ENCODE results near the gene AGMO.

Gene AGMO

GRCh38 chr7:15334536-15335263, 227.1 kb downstream of the AGMO start:
- H3K4me3 ChIP-seq (ENCODE audit: low read length): no peak overlapping the region
- TF ChIP-seq CTCF (conservative IDR thresholded peaks at IDR 0.05; ENCODE audit: low read length): no peak
- DNase-seq (ENCODE audit: low read depth): peak; percentile 4

GRCh38 chr7:15332956-15333355, 228.9 kb downstream of the AGMO start:
- TF ChIP-seq CTCF (conservative IDR thresholded peaks at IDR 0.05; ENCODE audit: low read length): no peak
- H3K4me3 ChIP-seq (ENCODE audit: low read length): no peak overlapping the region
- no peak for DNase-seq (ENCODE audit: low read depth)

- no peak for TF ChIP-seq CTCF (conservative IDR thresholded peaks at IDR 0.05; ENCODE audit: low read length)
- H3K4me3 ChIP-seq (ENCODE audit: low read length): no peak overlapping the region
- no peak for DNase-seq (ENCODE audit: low read depth)
Observed at GRCh38 chr7:15330943-15331342, 230.9 kb downstream of the AGMO start.

GRCh38 chr7:15327001-15327400, 234.8 kb downstream of the AGMO start:
- TF ChIP-seq CTCF (conservative IDR thresholded peaks at IDR 0.05; ENCODE audit: low read length): no peak
- DNase-seq (ENCODE audit: low read depth): no peak

GRCh38 chr7:15326044-15326644, 235.7 kb downstream of the AGMO start:
- peak; percentile 71 for TF ChIP-seq CTCF (conservative IDR thresholded peaks at IDR 0.05; ENCODE audit: low read length)
- peak; percentile 30 for DNase-seq (ENCODE audit: low read depth)
- no peak overlapping the region for H3K4me3 ChIP-seq (ENCODE audit: low read length)

More at GRCh38 chr7:15327001-15327400, 234.8 kb downstream of the AGMO start:
- H3K4me3 ChIP-seq (ENCODE audit: low read length): no peak overlapping the region

GRCh38 chr7:15323550-15323949, 238.3 kb downstream of the AGMO start:
- H3K4me3 ChIP-seq (ENCODE audit: low read length): no peak overlapping the region
- no peak for TF ChIP-seq CTCF (conservative IDR thresholded peaks at IDR 0.05; ENCODE audit: low read length)
- DNase-seq (ENCODE audit: low read depth): peak; percentile 17

- no peak for DNase-seq (ENCODE audit: low read depth)
- no peak overlapping the region for H3K4me3 ChIP-seq (ENCODE audit: low read length)
- TF ChIP-seq CTCF (conservative IDR thresholded peaks at IDR 0.05; ENCODE audit: low read length): no peak
Observed at GRCh38 chr7:15317215-15317614, 244.6 kb downstream of the AGMO start.

All from AG10803 (cell line).